Measurements from ENCODE around the gene CDH13.

The CDH13 gene

DNA sequence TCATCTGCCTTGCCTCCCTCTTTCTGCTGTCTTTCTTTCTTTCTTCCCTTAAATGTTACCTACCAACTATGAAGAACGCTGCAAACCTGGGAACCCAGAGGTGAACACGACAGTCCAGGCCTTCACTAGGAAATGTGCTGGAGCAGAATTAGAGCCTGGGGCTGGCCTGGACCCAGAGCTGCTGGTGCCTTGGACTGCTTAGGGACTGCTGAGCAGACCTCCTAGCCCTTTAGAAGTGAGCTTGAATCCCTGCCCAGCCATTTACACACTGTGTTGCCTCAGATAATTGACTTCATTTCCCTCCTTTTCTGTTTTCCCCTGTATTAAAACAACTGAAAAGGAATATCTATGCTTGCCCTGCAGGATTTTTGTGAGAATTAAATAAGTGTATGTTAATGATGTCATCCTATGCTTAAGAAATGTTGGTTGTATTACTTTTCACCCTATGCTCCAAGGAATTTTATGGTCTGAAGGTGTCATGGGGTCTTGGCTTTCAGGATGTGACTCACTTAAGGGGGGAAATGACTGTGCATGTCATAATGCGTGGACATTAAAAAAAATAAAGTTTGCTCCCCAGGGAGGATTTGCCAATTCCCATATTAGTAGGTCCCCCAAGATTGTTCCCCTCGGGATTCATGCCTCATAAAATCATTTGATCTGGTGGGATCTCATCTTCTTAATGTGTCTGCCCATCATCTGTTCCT lies 11.5 kb downstream of the CDH13 start:
- no peaks in the 10 kb centered on the region for H3K9me3 ChIP-seq (ENCODE audit: control insufficient read depth, insufficient read depth, low read length)
- no peaks in the 10 kb centered on the region for H3K36me3 ChIP-seq (ENCODE audit: control insufficient read depth, insufficient read depth, low read length)
- no CpG with 5 or more reads among the region's 4 CpGs for WGBS (ENCODE audit: insufficient coverage, insufficient read length)
- H3K27me3 ChIP-seq (ENCODE audit: control insufficient read depth, insufficient read depth, low read length), result no peaks in the 10 kb centered on the region
- no peak for DNase-seq (ENCODE audit: low read depth, low spot score)
- no peak overlapping the region for H3K4me3 ChIP-seq (ENCODE audit: low read length)
- H3K4me1 ChIP-seq (ENCODE audit: control insufficient read depth, insufficient read depth, low read length), result no peaks in the 10 kb centered on the region
- no peak overlapping the region for H3K27ac ChIP-seq (ENCODE audit: low read length)

DNA sequence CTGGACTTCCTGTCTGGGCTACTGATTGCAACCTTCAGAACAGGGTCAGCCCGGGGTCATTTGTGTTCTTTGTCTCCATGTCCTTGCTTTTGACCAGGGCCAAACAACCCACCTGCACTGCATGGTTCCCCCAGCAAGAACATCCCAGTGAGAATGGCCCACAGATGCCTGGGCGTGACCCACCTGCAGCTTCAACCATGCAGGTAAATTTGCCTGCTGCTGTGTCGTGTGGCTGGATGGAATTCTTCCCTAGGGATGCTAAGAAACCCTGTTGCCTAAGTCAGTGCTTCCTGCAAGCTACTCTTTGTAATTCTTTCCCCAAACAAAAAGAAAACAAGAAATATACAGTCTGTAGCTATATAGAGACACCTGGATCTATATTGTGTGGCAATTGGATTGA lies 12.5 kb downstream of the CDH13 start:
- Histone ChIP-seq H3K27me3 (ENCODE audit: control insufficient read depth, insufficient read depth, low read length) (no peaks in the 10 kb centered on the region), H3K4me1 (ENCODE audit: control insufficient read depth, insufficient read depth, low read length) (peaks cover 2% of the 10 kb centered on the region), H3K4me3 (ENCODE audit: low read length) (no peak overlapping the region), H3K27ac (ENCODE audit: low read length) (no peak overlapping the region), H3K9me3 (ENCODE audit: control insufficient read depth, insufficient read depth, low read length) (no peaks in the 10 kb centered on the region), H3K36me3 (ENCODE audit: control insufficient read depth, insufficient read depth, low read length) (no peaks in the 10 kb centered on the region)
- DNase-seq (ENCODE audit: low read depth, low spot score), result no peak
- no CpG with 5 or more reads among the region's 3 CpGs for WGBS (ENCODE audit: insufficient coverage, insufficient read length)

DNA sequence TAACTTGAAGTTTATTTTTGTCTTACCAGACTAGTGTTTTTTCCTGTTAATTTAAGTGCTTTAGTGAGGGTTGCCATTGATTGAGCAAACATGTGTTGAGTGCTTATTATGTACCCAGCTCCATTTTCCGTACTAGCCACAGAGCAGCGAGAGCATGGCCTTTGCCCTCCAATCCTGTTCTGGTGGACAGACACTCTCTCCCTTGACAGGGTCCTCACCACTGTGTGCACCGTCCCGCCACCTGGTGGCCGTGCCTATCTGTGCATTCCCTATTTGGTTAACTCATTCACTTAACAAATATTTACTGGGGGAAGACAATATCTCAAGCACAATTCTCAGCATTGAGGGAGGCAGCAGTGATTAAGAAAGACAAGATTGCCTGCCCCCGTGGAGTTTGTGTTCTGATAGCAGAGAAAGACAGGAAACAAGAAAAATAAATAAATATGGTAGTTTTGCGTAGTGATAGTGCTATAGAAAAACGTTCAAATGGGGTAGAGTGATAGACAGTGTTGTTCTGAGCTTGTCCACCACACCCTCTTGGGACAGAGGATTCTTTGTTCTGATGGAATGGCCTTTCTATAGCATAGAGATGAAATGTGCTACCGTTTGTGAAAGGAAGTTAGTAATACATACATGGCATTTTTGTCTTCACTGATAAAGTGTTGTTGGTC lies 13.0 kb downstream of the CDH13 start:
- WGBS (ENCODE audit: insufficient coverage, insufficient read length), result 100% methylated on average over 2 of the region's 9 CpGs
- Histone ChIP-seq H3K4me1 (ENCODE audit: control insufficient read depth, insufficient read depth, low read length) (peaks cover 5% of the 10 kb centered on the region), H3K27me3 (ENCODE audit: control insufficient read depth, insufficient read depth, low read length) (no peaks in the 10 kb centered on the region), H3K9me3 (ENCODE audit: control insufficient read depth, insufficient read depth, low read length) (no peaks in the 10 kb centered on the region), H3K4me3 (ENCODE audit: low read length) (no peak overlapping the region), H3K36me3 (ENCODE audit: control insufficient read depth, insufficient read depth, low read length) (no peaks in the 10 kb centered on the region), H3K27ac (ENCODE audit: low read length) (no peak overlapping the region)
- DNase-seq (ENCODE audit: low read depth, low spot score), result peak; percentile 41

DNA sequence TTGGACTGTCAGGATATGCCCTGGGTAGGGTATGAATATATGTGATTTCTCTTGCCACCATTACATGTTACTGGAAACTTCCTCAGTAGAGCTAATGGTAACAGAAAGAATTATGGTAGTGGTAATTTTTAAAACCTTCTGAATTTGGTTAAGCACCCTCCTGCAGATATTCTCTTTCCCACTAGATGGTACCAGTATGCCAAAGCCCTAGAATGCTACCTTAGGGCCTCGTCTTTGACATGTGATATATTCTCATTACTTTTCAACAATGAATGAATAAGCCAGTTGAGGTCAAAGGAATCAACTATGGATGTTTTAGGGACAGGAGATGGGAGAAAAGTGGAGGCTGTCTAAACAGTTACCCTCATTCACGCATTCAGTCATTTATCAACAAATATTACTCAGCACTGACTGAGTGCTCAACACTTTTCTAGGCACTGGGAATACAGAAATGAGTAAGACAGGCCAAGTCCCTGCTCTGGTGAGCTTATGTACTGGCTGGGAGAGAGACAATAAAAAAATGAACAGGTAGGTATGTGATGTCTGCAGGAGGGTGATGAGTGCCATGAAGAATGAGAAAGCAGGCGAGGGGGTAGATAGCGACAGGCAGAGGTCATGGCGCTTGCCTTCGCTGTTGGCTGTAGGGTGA lies 14.7 kb downstream of the CDH13 start:
- Histone ChIP-seq H3K9me3 (ENCODE audit: control insufficient read depth, insufficient read depth, low read length) (no peaks in the 10 kb centered on the region), H3K4me3 (ENCODE audit: low read length) (no peak overlapping the region), H3K36me3 (ENCODE audit: control insufficient read depth, insufficient read depth, low read length) (no peaks in the 10 kb centered on the region), H3K27me3 (ENCODE audit: control insufficient read depth, insufficient read depth, low read length) (no peaks in the 10 kb centered on the region), H3K27ac (ENCODE audit: low read length) (no peak overlapping the region), H3K4me1 (ENCODE audit: control insufficient read depth, insufficient read depth, low read length) (peaks cover 5% of the 10 kb centered on the region)
- no CpG with 5 or more reads among the region's 6 CpGs for WGBS (ENCODE audit: insufficient coverage, insufficient read length)
- DNase-seq (ENCODE audit: low read depth, low spot score), result no peak

DNA sequence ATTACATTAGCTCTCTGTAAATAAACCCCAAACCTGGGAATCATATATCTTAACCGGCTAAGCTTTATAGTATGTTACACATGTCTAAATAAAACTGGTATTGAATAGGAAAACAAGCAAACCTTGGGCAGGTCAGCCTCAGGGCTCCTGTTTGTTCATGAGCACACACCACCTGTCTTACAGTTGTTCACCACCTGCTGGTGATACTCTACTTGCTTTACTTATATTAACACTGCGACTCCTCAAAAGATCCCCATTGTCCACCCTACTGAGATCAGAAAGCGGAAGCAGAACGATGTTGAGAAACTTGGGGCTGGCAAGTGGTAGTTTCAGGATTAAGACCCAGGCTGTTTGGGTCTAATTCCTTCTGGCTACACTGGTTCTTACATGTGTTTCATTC lies 16.4 kb downstream of the CDH13 start:
- Histone ChIP-seq H3K9me3 (ENCODE audit: control insufficient read depth, insufficient read depth, low read length) (no peaks in the 10 kb centered on the region), H3K36me3 (ENCODE audit: control insufficient read depth, insufficient read depth, low read length) (no peaks in the 10 kb centered on the region), H3K4me3 (ENCODE audit: low read length) (no peak overlapping the region), H3K4me1 (ENCODE audit: control insufficient read depth, insufficient read depth, low read length) (peaks cover 5% of the 10 kb centered on the region), H3K27ac (ENCODE audit: low read length) (no peak overlapping the region), H3K27me3 (ENCODE audit: control insufficient read depth, insufficient read depth, low read length) (no peaks in the 10 kb centered on the region)
- no CpG with 5 or more reads among the region's 4 CpGs for WGBS (ENCODE audit: insufficient coverage, insufficient read length)
- DNase-seq (ENCODE audit: low read depth, low spot score), result no peak

DNA sequence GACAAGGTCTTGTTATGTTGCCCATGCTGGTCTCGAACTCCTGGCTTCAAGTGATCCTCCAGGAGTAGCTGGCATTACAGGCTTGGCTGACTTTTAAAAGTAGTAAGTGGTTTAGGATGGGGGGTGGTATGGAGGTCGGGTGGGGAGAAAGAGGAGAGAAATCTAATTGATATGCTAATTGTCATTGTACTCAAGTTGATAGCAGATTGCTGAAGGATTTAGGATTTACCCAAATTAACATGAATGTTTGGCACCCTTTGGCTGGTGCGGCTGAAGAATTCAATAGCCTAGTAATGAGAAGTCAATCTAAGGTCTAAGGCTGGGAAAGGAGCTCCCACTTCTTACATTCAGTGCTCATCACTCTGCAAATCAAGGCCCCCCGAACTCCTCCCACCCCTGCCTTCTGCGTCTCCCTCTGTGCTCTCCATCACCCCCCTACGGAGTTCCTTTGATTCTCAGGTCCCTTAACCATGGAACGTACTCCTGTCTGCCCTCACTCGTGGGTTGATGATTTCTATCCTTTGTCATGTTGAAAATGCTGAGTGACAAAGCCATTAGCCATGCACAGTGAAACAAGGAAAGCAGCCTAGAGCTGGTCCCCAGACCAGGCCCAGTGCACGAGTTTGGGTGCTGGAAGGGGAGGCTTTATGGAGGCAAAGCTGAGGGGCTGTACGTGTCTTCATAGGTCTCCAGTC lies 17.3 kb downstream of the CDH13 start:
- Histone ChIP-seq H3K4me1 (ENCODE audit: control insufficient read depth, insufficient read depth, low read length) (peaks cover 5% of the 10 kb centered on the region), H3K27ac (ENCODE audit: low read length) (no peak overlapping the region), H3K4me3 (ENCODE audit: low read length) (no peak overlapping the region), H3K27me3 (ENCODE audit: control insufficient read depth, insufficient read depth, low read length) (no peaks in the 10 kb centered on the region), H3K9me3 (ENCODE audit: control insufficient read depth, insufficient read depth, low read length) (no peaks in the 10 kb centered on the region), H3K36me3 (ENCODE audit: control insufficient read depth, insufficient read depth, low read length) (no peaks in the 10 kb centered on the region)
- DNase-seq (ENCODE audit: low read depth, low spot score), result no peak
- 100% methylated on average over 1 of the region's 10 CpGs for WGBS (ENCODE audit: insufficient coverage, insufficient read length)

DNA sequence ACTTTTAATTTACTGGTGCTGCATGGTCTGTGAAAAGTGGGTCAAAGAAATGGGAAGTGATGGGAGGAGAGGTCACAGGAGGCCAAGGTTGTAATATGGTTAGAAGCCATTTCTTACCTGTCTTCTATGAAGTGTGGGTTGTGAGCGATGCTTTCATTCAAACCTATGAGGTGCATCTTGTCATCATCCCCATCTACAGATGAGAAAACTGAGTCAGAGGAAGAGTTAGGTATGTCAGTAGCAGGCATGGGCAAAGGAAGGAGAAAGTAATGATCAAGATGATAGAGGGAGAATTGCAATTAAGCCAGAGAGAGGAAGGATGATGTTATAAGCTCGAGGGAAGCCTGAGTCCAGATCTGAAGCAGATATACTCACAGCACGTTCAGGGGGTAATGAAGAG lies 19.7 kb downstream of the CDH13 start:
- DNase-seq (ENCODE audit: low read depth, low spot score), result no peak
- H3K4me3 ChIP-seq (ENCODE audit: low read length), result no peak overlapping the region
- H3K36me3 ChIP-seq (ENCODE audit: control insufficient read depth, insufficient read depth, low read length), result no peaks in the 10 kb centered on the region
- no peak overlapping the region for H3K27ac ChIP-seq (ENCODE audit: low read length)
- no peaks in the 10 kb centered on the region for H3K27me3 ChIP-seq (ENCODE audit: control insufficient read depth, insufficient read depth, low read length)
- H3K4me1 ChIP-seq (ENCODE audit: control insufficient read depth, insufficient read depth, low read length), result peaks cover 5% of the 10 kb centered on the region
- no CpG with 5 or more reads among the region's 3 CpGs for WGBS (ENCODE audit: insufficient coverage, insufficient read length)
- no peaks in the 10 kb centered on the region for H3K9me3 ChIP-seq (ENCODE audit: control insufficient read depth, insufficient read depth, low read length)

DNA sequence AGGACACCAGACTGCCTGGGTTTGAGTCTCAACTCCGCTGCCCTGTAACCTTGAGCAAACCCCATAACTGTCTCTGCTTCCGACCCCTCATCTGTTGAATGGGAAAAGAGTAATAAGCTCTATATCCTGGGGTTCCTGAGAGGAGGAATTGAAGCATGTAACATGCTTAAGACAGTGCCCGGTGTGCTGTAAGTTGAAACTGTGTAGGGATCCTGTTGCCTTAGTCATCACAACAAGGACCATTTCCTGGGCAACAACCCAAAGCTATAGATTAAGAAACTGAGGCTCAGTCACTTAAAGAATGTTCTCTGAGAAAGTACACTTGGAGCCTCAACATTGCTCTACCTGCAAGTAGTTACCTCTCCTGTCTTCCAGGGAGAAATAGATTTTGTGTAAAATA lies 23.0 kb downstream of the CDH13 start:
- no peaks in the 10 kb centered on the region for H3K4me1 ChIP-seq (ENCODE audit: control insufficient read depth, insufficient read depth, low read length)
- H3K9me3 ChIP-seq (ENCODE audit: control insufficient read depth, insufficient read depth, low read length), result no peaks in the 10 kb centered on the region
- no peaks in the 10 kb centered on the region for H3K36me3 ChIP-seq (ENCODE audit: control insufficient read depth, insufficient read depth, low read length)
- WGBS (ENCODE audit: insufficient coverage, insufficient read length), result no CpG with 5 or more reads among the region's 3 CpGs
- DNase-seq (ENCODE audit: low read depth, low spot score), result no peak
- H3K4me3 ChIP-seq (ENCODE audit: low read length), result no peak overlapping the region
- no peaks in the 10 kb centered on the region for H3K27me3 ChIP-seq (ENCODE audit: control insufficient read depth, insufficient read depth, low read length)
- no peak overlapping the region for H3K27ac ChIP-seq (ENCODE audit: low read length)

DNA sequence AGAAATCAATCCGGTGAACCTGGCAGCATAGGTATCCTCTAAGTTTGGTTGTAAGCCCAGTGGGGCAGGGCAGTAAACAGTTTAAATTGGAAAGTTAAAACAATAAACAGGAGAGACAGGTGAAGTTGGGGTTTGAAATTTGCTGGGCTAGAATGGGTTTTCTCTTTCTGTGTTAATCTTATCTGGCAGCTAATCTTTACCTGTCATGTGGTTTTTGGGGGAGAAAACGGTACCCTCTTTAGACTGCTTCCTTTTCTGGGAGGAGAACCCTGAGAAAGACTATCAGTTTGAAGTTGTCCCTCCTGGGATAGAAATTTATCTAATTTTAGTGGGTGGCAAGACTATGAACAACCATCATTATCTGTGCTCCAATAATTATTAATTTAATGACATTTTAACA lies 24.0 kb downstream of the CDH13 start:
- H3K27me3 ChIP-seq (ENCODE audit: control insufficient read depth, insufficient read depth, low read length), result no peaks in the 10 kb centered on the region
- no peaks in the 10 kb centered on the region for H3K36me3 ChIP-seq (ENCODE audit: control insufficient read depth, insufficient read depth, low read length)
- H3K9me3 ChIP-seq (ENCODE audit: control insufficient read depth, insufficient read depth, low read length), result no peaks in the 10 kb centered on the region
- H3K4me1 ChIP-seq (ENCODE audit: control insufficient read depth, insufficient read depth, low read length), result no peaks in the 10 kb centered on the region
- H3K27ac ChIP-seq (ENCODE audit: low read length), result no peak overlapping the region
- WGBS (ENCODE audit: insufficient coverage, insufficient read length), result no CpG with 5 or more reads among the region's 2 CpGs
- no peak overlapping the region for H3K4me3 ChIP-seq (ENCODE audit: low read length)
- DNase-seq (ENCODE audit: low read depth, low spot score), result no peak

DNA sequence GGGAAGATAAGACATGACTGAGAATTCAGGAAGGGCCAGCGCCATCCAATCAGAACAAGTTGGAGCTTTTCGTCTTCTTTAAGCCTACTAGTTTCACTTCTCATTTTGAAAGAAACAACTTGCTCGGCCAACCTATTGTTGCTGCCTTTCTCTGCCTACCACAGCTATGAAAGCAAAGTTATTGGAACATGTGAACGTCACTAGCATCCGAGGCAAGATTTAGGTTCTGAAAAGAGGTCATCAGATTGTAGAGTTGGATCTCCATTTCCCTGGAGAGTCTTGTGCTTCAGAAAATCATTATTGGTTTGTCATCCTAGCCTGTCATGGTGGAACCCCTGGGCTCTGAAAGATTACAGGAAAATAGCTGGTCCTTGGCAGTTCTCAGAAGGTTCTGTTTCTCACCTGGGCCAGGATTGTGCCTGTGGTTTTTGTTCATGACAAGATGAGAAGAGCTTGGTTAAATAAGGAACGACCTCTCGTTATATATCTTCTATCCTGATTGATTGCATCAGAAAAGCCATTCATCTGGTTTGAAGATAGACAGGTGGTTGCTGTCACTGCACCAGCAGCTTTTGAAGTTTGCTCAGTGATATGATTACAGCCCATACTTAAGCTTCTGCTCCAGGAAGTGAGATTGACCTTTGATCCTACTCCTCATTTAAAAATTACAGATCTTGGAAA lies 25.3 kb downstream of the CDH13 start:
- Histone ChIP-seq H3K27ac (ENCODE audit: low read length) (no peak overlapping the region), H3K4me3 (ENCODE audit: low read length) (no peak overlapping the region), H3K9me3 (ENCODE audit: control insufficient read depth, insufficient read depth, low read length) (no peaks in the 10 kb centered on the region), H3K4me1 (ENCODE audit: control insufficient read depth, insufficient read depth, low read length) (no peaks in the 10 kb centered on the region), H3K36me3 (ENCODE audit: control insufficient read depth, insufficient read depth, low read length) (no peaks in the 10 kb centered on the region), H3K27me3 (ENCODE audit: control insufficient read depth, insufficient read depth, low read length) (no peaks in the 10 kb centered on the region)
- no peak for DNase-seq (ENCODE audit: low read depth, low spot score)
- WGBS (ENCODE audit: insufficient coverage, insufficient read length), result no CpG with 5 or more reads among the region's 7 CpGs
